Stimulated activated CD4-positive, alpha-beta T cell treated with anti-CD3 and anti-CD28 coated beads, Interleukin-4, amount 100 ng/mL, for 1 hour (primary cell): ENCODE data around the gene CFAP73.

Experiments
- DNase-seq: peaks from one replicate; pipeline ENCODE4 v3.0.0-alpha.2; 2020

Gene CFAP73

DNA sequence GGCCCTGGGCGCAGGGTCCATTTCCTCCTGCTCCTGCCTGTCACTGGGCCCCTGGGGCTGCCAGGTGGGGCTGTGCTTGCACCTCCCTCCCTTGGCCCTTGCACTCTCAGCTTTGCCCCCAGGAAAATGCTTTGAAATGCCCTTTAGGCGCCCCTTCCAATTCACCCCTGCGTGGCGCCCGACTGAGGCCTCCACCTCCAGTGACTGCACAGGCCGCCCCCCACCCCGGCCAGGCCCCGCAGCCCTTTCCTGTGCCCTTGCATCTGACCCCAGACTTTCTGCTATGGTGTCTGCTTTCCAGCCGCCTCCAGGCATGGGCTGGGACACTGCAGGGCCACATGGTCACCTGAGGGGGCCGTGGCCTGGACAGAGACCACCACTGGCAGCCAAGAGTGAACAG is 18.3 kb downstream of the CFAP73 start:
- no peak for DNase-seq

- DNase-seq, result no peak
Observed at GRCh38 chr12:113169697-113170096, 20.2 kb downstream of the CFAP73 start.

DNA sequence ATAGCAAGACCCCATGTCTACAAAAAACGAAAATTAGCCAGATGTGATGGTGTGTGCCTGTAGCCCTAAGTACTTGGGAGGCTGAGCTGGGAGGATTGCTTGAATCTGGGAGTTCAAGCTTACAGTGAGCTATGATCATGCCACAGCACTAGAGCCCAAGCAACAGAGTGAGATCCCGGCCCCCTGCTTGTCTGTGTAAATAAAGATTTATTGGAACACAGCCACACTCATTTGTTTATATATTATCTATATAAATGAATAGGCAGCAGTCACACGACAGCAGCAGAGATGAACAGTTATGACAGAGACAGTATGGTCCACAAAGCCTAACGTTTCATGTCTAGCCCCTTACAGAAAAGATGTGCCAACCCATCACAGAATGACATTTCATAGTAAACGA is 20.9 kb downstream of the CFAP73 start:
- no peak for DNase-seq

GRCh38 chr12:113170926-113171325 is 21.4 kb downstream of the CFAP73 start:
- DNase-seq, result no peak

DNA sequence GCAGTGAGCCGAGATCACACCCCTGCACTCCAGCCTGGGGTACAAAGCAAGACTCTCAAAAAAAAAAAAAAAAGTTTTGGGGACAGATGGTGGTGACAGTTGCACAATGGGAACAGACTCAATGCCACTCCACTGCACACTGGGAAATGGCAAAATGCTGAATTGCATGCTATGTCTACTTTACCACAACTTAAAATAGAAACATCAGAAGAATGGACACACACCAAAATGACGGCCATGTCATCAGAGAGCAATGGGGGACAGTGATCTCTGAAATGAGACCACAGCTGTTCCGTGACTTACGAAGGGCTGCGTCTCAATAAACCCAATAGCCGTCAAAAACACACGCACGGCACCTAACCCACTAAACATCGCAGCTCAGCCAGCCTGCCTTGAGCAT is 22.0 kb downstream of the CFAP73 start:
- no peak for DNase-seq

DNA sequence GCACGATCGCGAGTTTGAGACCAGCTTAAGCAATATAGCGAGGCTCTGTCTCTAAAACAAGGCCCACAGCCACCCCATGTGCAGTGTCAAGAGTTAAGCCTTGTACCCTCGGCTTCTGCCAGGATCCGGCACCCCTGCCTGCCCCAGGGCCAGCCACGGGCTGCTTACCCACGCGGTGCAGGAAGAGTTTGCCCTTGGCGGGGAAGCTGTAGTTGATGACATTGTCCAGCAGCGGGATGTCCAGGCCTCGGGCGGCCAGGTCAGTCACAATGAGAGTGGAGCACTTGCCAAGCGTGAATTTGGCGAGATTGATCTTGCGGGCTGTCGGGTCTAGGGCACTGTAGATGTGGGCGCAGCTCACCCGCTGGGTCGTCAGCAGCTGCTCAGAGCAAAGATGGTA is 22.7 kb downstream of the CFAP73 start:
- DNase-seq, result no peak

- no peak for DNase-seq
Observed at GRCh38 chr12:113173081-113173698, 23.7 kb downstream of the CFAP73 start.

- DNase-seq, result peak; percentile 81
Observed at GRCh38 chr12:113174461-113175384, 25.2 kb downstream of the CFAP73 start.

DNA sequence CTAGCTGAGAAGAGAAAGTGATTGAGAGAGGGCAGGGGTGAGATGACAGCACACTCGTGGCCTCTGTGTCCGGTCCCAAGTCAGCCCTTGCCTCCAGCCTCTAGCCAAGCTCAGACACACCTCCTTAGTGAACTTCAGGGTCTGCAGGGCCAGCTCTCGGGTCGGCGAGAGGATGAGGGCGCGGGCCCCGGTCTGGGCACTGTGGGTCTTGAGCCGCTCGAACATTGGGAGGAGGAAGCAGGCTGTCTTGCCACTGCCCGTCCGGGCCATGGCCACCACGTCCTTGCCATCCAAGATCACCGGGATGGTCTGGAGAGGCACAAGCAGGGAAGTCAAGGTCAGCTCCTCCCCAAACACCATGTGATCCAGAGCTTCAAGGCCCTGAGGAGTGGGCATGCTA is 29.5 kb downstream of the CFAP73 start:
- no peak for DNase-seq

GRCh38 chr12:113180333-113180732 is 30.8 kb downstream of the CFAP73 start:
- DNase-seq, result no peak

GRCh38 chr12:113181975-113182374 is 32.5 kb downstream of the CFAP73 start:
- DNase-seq, result no peak

- DNase-seq, result no peak
Observed at GRCh38 chr12:113183030-113183589, 33.6 kb downstream of the CFAP73 start.

DNA sequence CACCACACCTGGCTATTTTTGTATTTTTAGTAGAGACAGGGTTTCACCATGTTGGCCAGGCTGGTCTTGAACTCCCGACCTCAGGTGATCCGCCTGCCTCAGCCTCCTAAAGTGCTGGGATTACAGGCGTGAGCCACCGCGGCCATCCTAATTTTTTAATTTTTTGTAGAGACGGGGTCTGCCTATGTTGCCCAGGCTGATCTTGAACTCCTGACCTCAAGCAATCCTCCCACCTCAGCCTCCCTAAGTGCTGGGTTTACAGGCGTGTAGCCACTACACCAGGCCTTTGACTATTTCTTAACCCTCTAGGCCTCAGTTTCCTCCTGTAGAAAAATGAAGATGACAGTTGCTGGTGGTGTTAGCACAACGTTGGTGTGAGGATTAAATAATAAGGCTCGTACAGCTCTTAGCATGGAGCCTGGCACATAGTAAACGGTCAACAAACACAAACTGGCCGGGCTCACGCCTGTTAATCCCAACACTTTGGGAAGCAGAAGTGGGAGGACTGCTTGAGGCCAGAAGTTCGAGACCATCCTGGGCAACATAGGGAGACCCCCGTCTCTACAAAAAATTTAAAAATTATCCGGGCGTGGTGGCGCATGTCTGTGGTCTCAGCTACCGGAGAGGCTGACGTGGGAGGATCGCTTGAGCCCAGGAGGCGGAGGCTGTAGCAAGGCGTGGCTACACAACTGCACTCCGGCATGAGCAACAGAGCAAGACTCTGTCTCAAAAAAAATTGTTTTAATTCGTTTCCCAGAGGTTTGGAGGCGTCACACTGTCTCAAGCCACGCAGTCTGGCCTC is 34.8 kb downstream of the CFAP73 start:
- no peak for DNase-seq

DNA sequence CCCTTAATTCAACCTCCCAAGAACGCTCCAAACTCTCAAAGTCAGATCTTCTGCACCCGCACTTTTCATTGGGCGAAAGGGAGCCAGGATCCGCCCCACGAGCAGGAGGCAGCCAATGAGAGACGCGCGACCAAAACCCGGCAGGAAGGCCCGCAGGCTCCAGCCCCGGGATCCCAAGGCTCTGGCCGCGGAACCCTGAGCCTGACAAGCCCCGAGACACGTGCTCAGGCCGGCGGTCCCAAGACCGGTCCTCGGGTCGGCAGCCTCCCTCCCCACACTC is 35.3 kb downstream of the CFAP73 start:
- peak; percentile 86 for DNase-seq

- peak; percentile 80 for DNase-seq
Observed at GRCh38 chr12:113185180-113186032, 35.9 kb downstream of the CFAP73 start, which contains the start of the genes DDX54 and RITA1. TSS of gene DDX54 (minus strand) at chr12:113185478. CDS start at chr12:113185451, 27 bp downstream. TSS of gene RITA1 (plus strand) at chr12:113185721. CDS start at chr12:113186747, 1,026 bp downstream.

DNA sequence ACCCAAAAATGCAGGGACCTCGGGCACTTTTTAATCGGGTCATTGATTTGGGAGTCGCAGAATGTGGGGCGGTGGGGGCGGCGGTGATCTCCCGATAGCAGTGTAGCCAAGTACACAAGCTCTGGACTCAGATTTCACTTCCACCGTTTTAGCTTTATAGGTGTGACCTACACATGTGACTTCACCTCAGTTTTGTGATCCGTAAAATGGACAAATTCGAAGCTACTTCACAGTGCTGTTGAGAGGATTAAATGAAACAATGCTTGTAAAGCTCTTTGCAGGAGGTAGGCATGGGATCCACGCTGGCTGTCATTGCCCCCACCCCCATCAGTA is 36.5 kb downstream of the CFAP73 start:
- DNase-seq, result no peak

DNA sequence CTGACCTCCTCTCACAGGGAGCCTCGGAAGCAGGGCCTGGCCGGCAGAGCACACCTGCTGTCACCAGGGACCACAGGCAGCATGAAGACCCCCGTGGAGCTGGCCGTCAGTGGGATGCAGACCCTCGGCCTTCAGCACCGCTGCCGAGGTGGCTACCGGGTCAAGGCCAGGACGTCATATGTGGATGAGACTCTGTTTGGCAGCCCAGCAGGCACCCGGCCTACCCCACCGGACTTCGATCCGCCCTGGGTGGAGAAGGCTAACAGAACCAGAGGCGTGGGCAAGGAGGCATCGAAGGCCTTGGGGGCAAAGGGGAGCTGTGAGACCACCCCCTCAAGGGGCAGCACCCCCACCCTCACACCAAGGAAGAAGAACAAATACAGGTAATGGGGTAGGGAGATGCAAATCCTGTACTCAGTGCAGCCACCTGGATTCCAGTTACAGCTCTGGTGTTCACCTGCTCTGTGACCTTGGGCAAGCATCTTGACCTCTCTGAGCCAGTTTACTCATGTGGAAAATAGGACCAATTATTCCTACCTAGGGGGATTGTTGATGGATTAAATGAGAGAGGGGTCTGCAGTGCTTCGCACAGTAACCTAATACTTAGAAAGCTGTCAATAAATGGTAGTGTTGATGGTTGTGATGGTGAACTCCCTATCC is 37.3 kb downstream of the CFAP73 start:
- no peak for DNase-seq

DNA sequence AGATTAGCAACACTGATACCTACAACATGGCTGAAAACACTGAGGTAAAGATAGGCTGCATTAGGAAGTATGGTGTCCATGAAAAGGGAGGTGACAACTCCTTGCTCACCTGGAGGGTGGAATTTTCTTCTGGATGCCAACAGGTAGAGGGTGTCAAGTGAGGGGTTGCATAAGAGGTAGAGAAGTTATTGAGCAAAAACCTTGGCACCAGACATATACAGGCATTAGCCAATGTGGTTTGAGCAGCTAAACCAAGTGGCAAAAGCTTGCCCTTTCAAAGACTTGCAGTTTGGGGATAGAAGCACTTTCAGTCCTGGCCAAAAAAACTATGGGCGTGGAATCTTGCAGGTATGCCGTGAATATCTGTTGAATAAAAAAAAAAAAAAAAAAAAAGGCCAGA is 39.8 kb downstream of the CFAP73 start:
- DNase-seq, result no peak

GRCh38 chr12:113190761-113191160 is 41.2 kb downstream of the CFAP73 start:
- no peak for DNase-seq

DNA sequence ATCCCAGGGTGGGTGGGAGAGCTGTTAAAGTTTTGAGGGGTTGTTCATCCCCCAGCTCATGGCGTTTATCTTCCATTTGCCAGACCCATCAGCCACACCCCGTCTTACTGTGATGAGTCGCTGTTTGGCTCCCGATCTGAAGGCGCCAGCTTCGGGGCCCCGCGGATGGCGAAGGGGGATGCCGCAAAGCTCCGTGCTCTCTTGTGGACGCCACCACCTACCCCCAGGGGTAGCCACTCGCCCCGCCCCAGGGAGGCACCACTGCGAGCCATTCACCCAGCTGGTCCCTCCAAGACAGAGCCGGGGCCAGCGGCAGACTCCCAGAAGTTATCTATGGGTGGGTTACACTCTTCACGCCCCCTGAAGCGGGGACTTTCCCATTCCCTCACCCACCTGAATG is 41.7 kb downstream of the CFAP73 start:
- DNase-seq, result no peak

DNA sequence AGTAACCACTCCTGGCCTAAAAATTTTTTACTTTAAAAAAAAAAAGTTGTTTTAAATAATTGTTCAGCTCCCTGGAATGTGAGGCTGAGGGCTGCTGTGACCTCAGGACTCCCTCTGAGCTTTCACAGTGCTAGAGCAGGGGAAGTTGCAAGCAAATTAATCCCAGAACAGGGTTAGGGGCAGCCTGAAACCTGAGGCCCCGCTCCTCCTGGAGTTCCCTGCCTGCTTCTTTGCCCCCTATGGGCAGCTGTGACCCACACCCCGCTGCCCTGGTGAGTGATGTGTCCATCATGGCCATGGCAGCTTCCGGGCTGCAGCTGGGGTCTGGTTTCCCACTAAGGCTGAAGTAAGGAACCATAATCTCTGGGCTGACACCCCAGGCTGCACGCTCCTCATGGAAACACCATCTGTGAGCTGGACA is 45.5 kb downstream of the CFAP73 start:
- no peak for DNase-seq

DNA sequence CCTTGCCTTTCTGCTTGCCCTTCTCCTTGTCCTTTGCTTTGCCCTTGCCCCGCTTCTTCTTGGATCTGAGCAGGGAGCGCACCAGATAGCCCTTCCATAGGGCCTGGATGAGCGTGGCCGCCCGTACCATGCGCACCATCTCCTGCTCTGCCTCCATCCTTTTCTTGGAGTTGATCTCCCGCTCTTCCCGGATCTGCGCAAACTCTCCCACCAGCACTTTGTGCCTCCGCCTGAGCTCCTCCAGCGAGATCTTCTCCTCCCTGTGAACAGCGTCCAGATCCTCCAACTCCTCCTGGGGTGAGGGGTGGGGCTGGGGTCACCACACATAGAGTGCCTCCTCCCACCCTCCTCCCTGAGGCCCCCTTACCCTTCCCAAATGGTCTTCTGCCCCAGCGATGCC is 46.1 kb downstream of the CFAP73 start:
- no peak for DNase-seq
